ENCODE measurements around the gene NMRK2. TPM values are rescaled to one million over a fixed set of nuclear protein-coding genes. Genes with fewer than 3 reads are reported as not detected.

Gene NMRK2
- total and polyA plus RNA-seq, 2 of the 13 experiments (the other 11 are each of a cell fraction or from before 2014, with no cell fraction given), result not detected

GRCh38 chr19:3908266-3909054, 24.4 kb upstream of the NMRK2 start:
- Histone ChIP-seq H4K20me1 (ENCODE audit: insufficient read depth, low read length) (no peaks in the 10 kb centered on the region), H3K9me3 (ENCODE audit: low read length) (peaks cover 4% of the 10 kb centered on the region; the same call in 1 of the 2 replicates), H3K36me3 (replicated peaks in 1 of 2; ENCODE audit: control insufficient read depth in 1 of 2, insufficient read depth in 2 of 2, low read length in 2 of 2) (no peaks in the 10 kb centered on the region), H3K4me2 (ENCODE audit: low read depth, low read length) (no peak overlapping the region), H3K27ac (ENCODE audit: extremely low read length, insufficient read depth, low read length) (no peak overlapping the region), H3K9ac (ENCODE audit: insufficient read depth, low read depth, low read length) (no peak overlapping the region), H3K27me3 (ENCODE audit: control insufficient read depth in 1 of 2, insufficient read depth in 2 of 2, low read length in 2 of 2) (peaks cover 2 to 22% of the 10 kb centered on the region in 2 experiments; a peak in 4 of 5 replicates), H3K79me2 (ENCODE audit: insufficient read depth, low read length) (no peaks in the 10 kb centered on the region), H2AFZ (ENCODE audit: low read length) (no peak overlapping the region), H3K4me1 (ENCODE audit: insufficient read depth, low read length) (no peaks in the 10 kb centered on the region), H3K4me3 (replicated peaks in 1 of 3; ENCODE audit: insufficient read depth in 1 of 3, low read depth in 2 of 3, low read length in 3 of 3) (no peak overlapping the region)
- BruUV-seq (replicated peaks), result no TSS peak
- POLR2A ChIA-PET, result no interaction called here
- DNase-seq (ENCODE audit: low spot score) (no peak), ATAC-seq (peak; percentile 27; the same call in 1 of the 3 replicates), FAIRE-seq (no peak)
- TF ChIP-seq ZNF160 (CRISPR knock-in tag; IDR thresholded peaks at IDR 0.05), result no peak
- TF ChIP-seq, protein P1, sequence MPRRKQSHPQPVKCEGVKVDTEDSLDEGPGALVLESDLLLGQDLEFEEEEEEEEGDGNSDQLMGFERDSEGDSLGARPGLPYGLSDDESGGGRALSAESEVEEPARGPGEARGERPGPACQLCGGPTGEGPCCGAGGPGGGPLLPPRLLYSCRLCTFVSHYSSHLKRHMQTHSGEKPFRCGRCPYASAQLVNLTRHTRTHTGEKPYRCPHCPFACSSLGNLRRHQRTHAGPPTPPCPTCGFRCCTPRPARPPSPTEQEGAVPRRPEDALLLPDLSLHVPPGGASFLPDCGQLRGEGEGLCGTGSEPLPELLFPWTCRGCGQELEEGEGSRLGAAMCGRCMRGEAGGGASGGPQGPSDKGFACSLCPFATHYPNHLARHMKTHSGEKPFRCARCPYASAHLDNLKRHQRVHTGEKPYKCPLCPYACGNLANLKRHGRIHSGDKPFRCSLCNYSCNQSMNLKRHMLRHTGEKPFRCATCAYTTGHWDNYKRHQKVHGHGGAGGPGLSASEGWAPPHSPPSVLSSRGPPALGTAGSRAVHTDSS (CRISPR knock-in tag; conservative IDR thresholded peaks at IDR 0.05), result no peak
- peak; percentile 52 for TF ChIP-seq PCBP2 (optimal IDR thresholded peaks at IDR 0.05; ENCODE audit: low read depth, low read length, poor library complexity, severe bottlenecking)
- TF ChIP-seq ZNF263 (CRISPR knock-in tag; IDR thresholded peaks at IDR 0.05), result peak; percentile 37; the same call in 1 of the 2 replicates
- no peak for TF ChIP-seq ZNF441 (CRISPR knock-in tag; IDR thresholded peaks at IDR 0.05; ENCODE audit: borderline replicate concordance)
- CTCF ChIA-PET (ENCODE audit: low intra/inter-chr PET ratio, low total read pairs), result no interaction called here
- WGBS (ENCODE audit: low lambda C conversion rate), result 45% methylated on average over 13 of the region's 14 CpGs
- in situ Hi-C loops (cut with HindIII; ENCODE audit: extremely low pct_ligation_motif_present, low pct_unique_long_range_greater_than_20kb), result no loop called here
- intact Hi-C loops (cut with micrococcal nuclease; ENCODE audit: unreplicated experiment), result no loop called here

DNA sequence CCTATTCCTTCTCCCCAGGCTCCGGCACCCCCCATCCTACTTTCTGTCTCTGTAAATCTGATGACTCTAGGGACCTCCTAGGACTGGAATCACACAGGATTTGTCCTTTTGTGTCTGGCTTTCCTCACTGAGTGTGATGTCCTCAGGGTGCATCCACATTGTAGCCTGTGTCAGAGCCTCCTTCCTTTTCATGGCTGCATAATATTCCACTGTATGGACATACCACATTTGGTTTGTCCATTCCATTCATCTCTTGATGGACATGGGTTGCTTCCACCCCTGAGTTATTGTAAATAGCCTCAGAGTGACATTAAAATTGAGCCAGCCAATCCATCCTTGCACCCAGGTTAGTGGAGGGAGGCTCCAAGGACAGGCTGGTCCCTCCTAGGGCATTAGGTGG, 22.8 kb upstream of the NMRK2 start:
- DNase-seq (ENCODE audit: low spot score) (no peak), ATAC-seq (no peak), FAIRE-seq (no peak)
- no peak overlapping the region for H3K9ac ChIP-seq (ENCODE audit: insufficient read depth, low read depth, low read length)
- ChIA-PET CTCF (ENCODE audit: low intra/inter-chr PET ratio, low total read pairs) (no interaction called here), POLR2A (no interaction called here)
- H3K27me3 ChIP-seq (ENCODE audit: control insufficient read depth in 1 of 2, insufficient read depth in 2 of 2, low read length in 2 of 2), result peaks cover 2 to 19% of the 10 kb centered on the region in 2 experiments; a peak in 4 of 5 replicates
- intact Hi-C loops (cut with micrococcal nuclease; ENCODE audit: unreplicated experiment), result no loop called here
- no peak overlapping the region for H2AFZ ChIP-seq (ENCODE audit: low read length)
- no peak overlapping the region for H3K4me2 ChIP-seq (ENCODE audit: low read depth, low read length)
- no peak for TF ChIP-seq HDAC1 (CRISPR knock-in tag; IDR thresholded peaks at IDR 0.05)
- WGBS (ENCODE audit: low lambda C conversion rate), result 100% methylated on average over 1 of the region's 1 CpG
- H3K4me3 ChIP-seq (replicated peaks in 1 of 3; ENCODE audit: insufficient read depth in 1 of 3, low read depth in 2 of 3, low read length in 3 of 3), result no peak overlapping the region
- no peaks in the 10 kb centered on the region for H4K20me1 ChIP-seq (ENCODE audit: insufficient read depth, low read length)
- H3K79me2 ChIP-seq (ENCODE audit: insufficient read depth, low read length), result no peaks in the 10 kb centered on the region
- no peaks in the 10 kb centered on the region for H3K36me3 ChIP-seq (replicated peaks in 1 of 2; ENCODE audit: control insufficient read depth in 1 of 2, insufficient read depth in 2 of 2, low read length in 2 of 2)
- in situ Hi-C loops (cut with HindIII; ENCODE audit: extremely low pct_ligation_motif_present, low pct_unique_long_range_greater_than_20kb), result no loop called here
- no peak overlapping the region for H3K27ac ChIP-seq (ENCODE audit: extremely low read length, insufficient read depth, low read length)
- no peaks in the 10 kb centered on the region for H3K4me1 ChIP-seq (ENCODE audit: insufficient read depth, low read length)
- H3K9me3 ChIP-seq (ENCODE audit: low read length), result peaks cover 4% of the 10 kb centered on the region; the same call in 1 of the 2 replicates
- no TSS peak for BruUV-seq (replicated peaks)
